ENCODE data around the gene LRRC3C. TPM values are rescaled to one million over a fixed set of nuclear protein-coding genes. Genes with fewer than 3 reads are reported as not detected.

LRRC3C gene
- total RNA-seq, 3 donors from 2014 or later = 1.2 TPM; not detected in 2

DNA sequence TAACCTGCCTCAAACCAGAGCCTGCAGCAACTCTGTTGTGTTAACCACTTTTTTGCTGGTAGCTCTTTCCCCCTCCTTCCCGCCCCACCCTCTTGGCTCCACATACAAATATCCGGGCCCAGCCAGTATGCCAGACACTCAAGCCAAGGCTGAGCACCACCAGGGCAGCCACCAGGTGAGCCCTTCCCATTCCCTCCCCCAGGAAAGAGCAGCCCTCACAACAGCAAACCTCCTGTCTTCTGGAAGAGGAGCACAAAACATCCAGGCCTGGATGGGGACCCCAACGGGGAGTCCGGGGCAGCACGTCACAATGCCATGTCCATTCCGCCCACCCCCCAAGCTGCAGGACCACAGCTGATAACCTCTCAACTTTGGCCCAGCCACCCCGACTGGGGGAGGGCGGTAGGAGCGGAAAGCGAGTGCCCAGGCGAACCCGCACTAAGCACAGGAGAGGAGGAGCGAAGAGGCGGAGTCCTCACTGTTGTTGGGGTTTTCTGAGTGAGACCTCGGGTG is 888 bp upstream of the LRRC3C start:
- Histone ChIP-seq H3K27me3 (no peaks in the 10 kb centered on the region), H3K4me1 (peaks cover 11 to 23% of the 10 kb centered on the region in 2 donors), H3K27ac (peak overlapping the region; percentile 93 to 95), H3K9me3 (no peaks in the 10 kb centered on the region), H3K36me3 (no peaks in the 10 kb centered on the region), H3K4me3 (peak overlapping the region; percentile 85 to 95 (median 88))
- intact Hi-C loops (cut with DNase I; ENCODE audit: low total_unique reads) = no loop called here
- peak in 1 of 2 donors; percentile 26 for DNase-seq (ENCODE audit: low spot score in 2 of 2)
- TF ChIP-seq, protein P1, sequence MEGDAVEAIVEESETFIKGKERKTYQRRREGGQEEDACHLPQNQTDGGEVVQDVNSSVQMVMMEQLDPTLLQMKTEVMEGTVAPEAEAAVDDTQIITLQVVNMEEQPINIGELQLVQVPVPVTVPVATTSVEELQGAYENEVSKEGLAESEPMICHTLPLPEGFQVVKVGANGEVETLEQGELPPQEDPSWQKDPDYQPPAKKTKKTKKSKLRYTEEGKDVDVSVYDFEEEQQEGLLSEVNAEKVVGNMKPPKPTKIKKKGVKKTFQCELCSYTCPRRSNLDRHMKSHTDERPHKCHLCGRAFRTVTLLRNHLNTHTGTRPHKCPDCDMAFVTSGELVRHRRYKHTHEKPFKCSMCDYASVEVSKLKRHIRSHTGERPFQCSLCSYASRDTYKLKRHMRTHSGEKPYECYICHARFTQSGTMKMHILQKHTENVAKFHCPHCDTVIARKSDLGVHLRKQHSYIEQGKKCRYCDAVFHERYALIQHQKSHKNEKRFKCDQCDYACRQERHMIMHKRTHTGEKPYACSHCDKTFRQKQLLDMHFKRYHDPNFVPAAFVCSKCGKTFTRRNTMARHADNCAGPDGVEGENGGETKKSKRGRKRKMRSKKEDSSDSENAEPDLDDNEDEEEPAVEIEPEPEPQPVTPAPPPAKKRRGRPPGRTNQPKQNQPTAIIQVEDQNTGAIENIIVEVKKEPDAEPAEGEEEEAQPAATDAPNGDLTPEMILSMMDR (IDR thresholded peaks at IDR 0.05) = no peak
- no peak for TF ChIP-seq POLR2A (IDR thresholded peaks at IDR 0.05)
- no peak for TF ChIP-seq POLR2AphosphoS5 (IDR thresholded peaks at IDR 0.05)

DNA sequence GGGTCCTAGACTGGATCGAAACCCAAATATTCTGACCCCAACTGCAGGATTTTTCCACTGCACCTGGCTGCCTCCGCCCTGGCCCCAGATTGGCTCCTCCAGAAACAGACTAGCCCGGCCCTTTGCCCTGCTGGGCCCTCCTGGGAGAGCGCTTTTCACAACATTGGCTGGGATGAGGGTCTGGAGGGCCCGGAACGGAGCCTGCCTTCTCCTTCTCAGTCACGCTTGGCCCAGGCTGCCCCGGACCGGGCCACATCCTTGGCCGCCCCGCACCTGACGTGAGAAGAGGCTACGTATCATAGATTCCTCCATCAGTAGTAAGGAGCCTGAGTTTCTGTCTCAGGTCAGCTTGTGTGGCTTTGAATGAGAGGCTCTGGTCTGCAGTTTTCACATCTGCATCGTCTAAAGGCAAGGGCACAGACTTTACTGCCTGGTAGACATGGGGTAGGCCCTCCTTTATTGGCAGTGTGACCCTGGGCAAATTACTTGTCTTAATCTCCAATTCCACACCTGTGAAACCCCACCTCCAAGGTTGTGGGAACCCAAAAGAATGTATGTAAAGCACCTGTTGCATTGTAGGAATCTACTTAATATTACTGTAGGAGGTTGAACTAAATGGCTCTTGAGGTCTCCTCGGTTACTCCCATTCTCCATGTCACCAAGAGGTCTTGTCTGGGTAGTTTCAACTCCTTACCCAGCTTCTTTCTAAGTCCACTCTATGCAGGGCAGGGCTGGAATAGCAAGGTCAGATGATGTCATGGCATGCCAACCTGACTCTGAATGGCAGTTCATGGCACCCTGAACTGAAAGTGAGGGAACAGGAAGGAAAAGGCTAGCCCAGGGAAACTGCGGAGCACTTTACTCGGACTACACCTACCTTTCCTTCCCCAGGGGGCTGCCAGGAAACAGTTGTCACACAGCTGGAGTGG is 661 bp downstream of the LRRC3C start:
- Histone ChIP-seq H3K9me3 (no peaks in the 10 kb centered on the region), H3K36me3 (no peaks in the 10 kb centered on the region), H3K4me3 (peak overlapping the region; percentile 85 to 95 (median 88)), H3K27me3 (no peaks in the 10 kb centered on the region), H3K27ac (peak overlapping the region; percentile 93 to 95), H3K4me1 (peaks cover 11 to 23% of the 10 kb centered on the region in 2 donors)
- DNase-seq (ENCODE audit: low spot score in 2 of 2) = peak in 1 of 2 donors; percentile 52
- TF ChIP-seq POLR2A (IDR thresholded peaks at IDR 0.05) (no peak), POLR2AphosphoS5 (IDR thresholded peaks at IDR 0.05) (no peak)
- TF ChIP-seq, protein P1 (IDR thresholded peaks at IDR 0.05) = peak in 1 of 3 donors; percentile 19
- intact Hi-C loops (cut with DNase I; ENCODE audit: low total_unique reads) = no loop called here

DNA sequence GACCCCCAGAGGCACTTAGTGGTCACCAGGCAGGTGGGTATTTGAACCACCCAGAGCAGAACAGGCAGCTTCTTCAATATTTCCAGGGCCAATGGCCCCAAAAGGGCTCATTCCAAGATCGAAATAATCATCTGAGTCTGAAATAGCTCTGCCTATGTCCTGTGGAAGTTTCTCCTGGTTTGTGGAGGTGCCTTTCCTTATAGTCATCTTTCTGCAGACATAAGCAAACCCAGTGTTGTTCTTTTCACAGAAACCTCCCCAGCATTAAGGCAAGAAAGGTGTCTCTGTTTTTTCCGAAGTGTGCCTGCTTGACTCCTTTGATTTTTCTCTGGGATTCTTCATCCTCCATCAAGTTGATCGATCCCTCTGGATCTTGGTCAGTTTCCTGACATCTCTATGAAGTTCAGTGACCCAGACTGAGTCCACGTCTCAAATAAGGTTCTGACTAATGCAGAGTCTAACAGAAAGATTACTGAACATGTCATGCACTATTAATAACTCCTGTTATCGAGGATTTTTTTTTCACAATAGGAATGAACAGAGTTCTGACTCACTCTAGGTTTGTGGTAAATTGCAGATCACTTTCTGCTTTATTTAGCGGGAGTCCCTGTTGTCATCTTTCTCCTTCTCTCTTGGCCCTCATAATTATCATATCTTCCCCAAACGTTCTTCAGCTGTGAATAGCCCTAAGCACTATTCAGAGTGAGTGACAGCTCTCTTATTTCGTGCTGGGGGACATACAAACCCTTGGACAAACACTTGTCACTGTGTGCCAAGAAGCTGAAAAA is 1.5 kb downstream of the LRRC3C start:
- TF ChIP-seq POLR2AphosphoS5 (IDR thresholded peaks at IDR 0.05) = no peak
- TF ChIP-seq, protein P1 (IDR thresholded peaks at IDR 0.05) = no peak
- no peak for TF ChIP-seq POLR2A (IDR thresholded peaks at IDR 0.05)
- Histone ChIP-seq H3K27me3 (no peaks in the 10 kb centered on the region), H3K27ac (peak overlapping the region; percentile 93 to 95), H3K9me3 (no peaks in the 10 kb centered on the region), H3K4me1 (peaks cover 7 to 23% of the 10 kb centered on the region in 2 donors), H3K36me3 (no peaks in the 10 kb centered on the region), H3K4me3 (peak overlapping the region in 1 of 3 donors; percentile 88)
- intact Hi-C loops (cut with DNase I; ENCODE audit: low total_unique reads) = no loop called here
- no peak for DNase-seq (ENCODE audit: low spot score in 2 of 2)

DNA sequence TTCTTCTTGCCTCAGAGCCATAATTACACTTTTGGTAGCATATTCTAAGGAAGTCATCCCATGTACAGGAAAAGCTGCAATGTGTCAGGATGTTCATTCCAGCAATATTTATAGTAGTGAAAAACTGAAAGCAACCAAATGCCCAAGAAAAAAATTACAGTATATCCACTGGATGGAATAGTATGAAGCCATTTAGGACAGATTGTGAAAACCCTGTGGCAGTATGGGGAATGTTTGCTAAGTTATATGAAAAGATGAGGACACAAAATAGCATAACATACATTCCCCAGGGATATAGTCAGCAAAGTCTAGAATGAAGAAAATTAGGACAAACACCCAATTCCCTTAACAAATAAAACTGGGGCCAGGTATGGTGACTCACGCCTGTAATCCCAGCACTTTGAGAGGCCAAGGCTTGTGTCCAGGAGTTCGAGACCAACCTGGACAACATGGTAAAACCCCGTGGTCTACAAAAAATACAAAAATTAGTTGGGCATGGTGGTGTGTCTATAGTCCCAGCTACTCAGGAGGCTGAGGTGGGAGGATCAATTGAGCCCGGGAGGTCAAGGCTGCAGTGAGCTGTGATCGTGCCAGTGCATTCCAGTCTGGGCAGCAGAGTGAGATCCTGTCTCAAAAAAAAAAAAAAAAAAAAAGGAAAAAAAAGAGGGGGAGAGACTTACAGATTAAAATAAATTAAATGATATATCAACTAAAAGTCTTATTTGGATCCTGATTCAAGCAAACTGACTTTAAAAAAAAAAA is 2.3 kb downstream of the LRRC3C start:
- Histone ChIP-seq H3K36me3 (no peaks in the 10 kb centered on the region), H3K4me3 (no peak overlapping the region), H3K27me3 (no peaks in the 10 kb centered on the region), H3K9me3 (no peaks in the 10 kb centered on the region), H3K27ac (peak overlapping the region in 1 of 2 donors; percentile 95), H3K4me1 (peaks cover 7 to 15% of the 10 kb centered on the region in 2 donors)
- intact Hi-C loops (cut with DNase I; ENCODE audit: low total_unique reads) = no loop called here
- TF ChIP-seq, protein P1 (IDR thresholded peaks at IDR 0.05) = no peak
- TF ChIP-seq POLR2A (IDR thresholded peaks at IDR 0.05) = no peak
- TF ChIP-seq POLR2AphosphoS5 (IDR thresholded peaks at IDR 0.05) = no peak
- DNase-seq (ENCODE audit: low spot score in 2 of 2) = no peak
